ENCODE results near the gene REEP3.

DNA sequence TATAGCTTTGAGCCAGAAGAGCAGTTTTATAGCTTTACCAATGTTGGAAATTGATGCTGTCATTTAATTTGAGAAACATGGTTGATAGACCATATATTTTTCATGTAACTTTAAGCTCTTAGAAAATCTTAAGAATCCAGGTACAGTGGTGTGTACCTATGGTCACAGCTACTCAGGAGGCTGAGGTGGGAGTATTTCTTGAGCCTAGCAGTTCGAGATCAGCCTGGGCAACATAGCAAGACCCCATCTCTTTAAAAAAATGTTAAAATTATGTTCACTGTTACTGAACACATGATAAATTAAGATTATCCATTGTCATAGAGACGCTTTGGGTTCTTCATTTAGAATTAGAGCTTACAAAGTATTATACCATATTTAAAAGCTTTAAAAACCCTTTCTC lies 18.2 kb downstream of the REEP3 start:
- TF ChIP-seq, protein P1, sequence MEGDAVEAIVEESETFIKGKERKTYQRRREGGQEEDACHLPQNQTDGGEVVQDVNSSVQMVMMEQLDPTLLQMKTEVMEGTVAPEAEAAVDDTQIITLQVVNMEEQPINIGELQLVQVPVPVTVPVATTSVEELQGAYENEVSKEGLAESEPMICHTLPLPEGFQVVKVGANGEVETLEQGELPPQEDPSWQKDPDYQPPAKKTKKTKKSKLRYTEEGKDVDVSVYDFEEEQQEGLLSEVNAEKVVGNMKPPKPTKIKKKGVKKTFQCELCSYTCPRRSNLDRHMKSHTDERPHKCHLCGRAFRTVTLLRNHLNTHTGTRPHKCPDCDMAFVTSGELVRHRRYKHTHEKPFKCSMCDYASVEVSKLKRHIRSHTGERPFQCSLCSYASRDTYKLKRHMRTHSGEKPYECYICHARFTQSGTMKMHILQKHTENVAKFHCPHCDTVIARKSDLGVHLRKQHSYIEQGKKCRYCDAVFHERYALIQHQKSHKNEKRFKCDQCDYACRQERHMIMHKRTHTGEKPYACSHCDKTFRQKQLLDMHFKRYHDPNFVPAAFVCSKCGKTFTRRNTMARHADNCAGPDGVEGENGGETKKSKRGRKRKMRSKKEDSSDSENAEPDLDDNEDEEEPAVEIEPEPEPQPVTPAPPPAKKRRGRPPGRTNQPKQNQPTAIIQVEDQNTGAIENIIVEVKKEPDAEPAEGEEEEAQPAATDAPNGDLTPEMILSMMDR (IDR thresholded peaks at IDR 0.05; ENCODE audit: borderline replicate concordance, extremely low read depth, low read length, poor library complexity, severe bottlenecking) = no peak
- no peak for TF ChIP-seq EZH2 (IDR thresholded peaks at IDR 0.05; ENCODE audit: borderline replicate concordance, low read depth, low read length, severe bottlenecking)

All from DND-41 (cell line).